Stimulated activated naive CD8-positive, alpha-beta T cell treated with anti-CD3 and anti-CD28 coated beads, Interleukin-15, amount 100 ng/mL, for 72 hours (primary cell): ENCODE measurements around the gene PLEKHA1.

ENCODE experiments used
- ATAC-seq: fragments of 150-1000 bp; cut with Tn5 transposase; 2 replicates; pipeline ENCODE4 v1.10.0; 2021; ENCODE audit warnings: mild to moderate bottlenecking, moderate library complexity
- DNase-seq, 2 donors: peaks; one replicate each; pipeline ENCODE4 v3.0.0; 2021 to 2022
- H3K27ac Mint-ChIP-seq, 2 donors: one replicate each; pipeline ENCODE4 v1.8.0; 2022; ENCODE audit warnings: mild to moderate bottlenecking in 2 of 2, mixed read lengths in 2 of 2, moderate library complexity in 2 of 2
- H3K27me3 Mint-ChIP-seq: one replicate; pipeline ENCODE4 v1.8.0; 2022; ENCODE audit warnings: mixed read lengths
- H3K4me1 Mint-ChIP-seq: one replicate; pipeline ENCODE4 v1.8.0; 2022; ENCODE audit warnings: mild to moderate bottlenecking, mixed read lengths
- H3K4me3 Mint-ChIP-seq, 2 donors: one replicate each; pipeline ENCODE4 v1.8.0; 2022; ENCODE audit warnings: mild to moderate bottlenecking in 2 of 2, mixed read lengths in 2 of 2, moderate library complexity in 1 of 2
- H3K9me3 Mint-ChIP-seq, 2 donors: one replicate each; pipeline ENCODE4 v1.8.0; 2022; ENCODE audit warnings: mixed read lengths in 2 of 2

PLEKHA1 gene

GRCh38 chr10:122386514-122386913 lies 12.0 kb downstream of the PLEKHA1 start:
- Mint-ChIP-seq H3K4me3 (no peak overlapping the region), H3K9me3 (peaks cover 0 to 4% of the 10 kb centered on the region in 2 donors), H3K4me1 (peaks cover 51% of the 10 kb centered on the region), H3K27ac (no peak overlapping the region), H3K27me3 (no peaks in the 10 kb centered on the region)
- no peak for ATAC-seq
- no peak for DNase-seq

- H3K4me1 Mint-ChIP-seq = peaks cover 47% of the 10 kb centered on the region
Observed at GRCh38 chr10:122387572-122387971, 13.1 kb downstream of the PLEKHA1 start.

GRCh38 chr10:122388287-122388997 lies 13.9 kb downstream of the PLEKHA1 start:
- Mint-ChIP-seq H3K4me3 (peak overlapping the region; percentile 54 to 68), H3K9me3 (peaks cover 0 to 4% of the 10 kb centered on the region in 2 donors), H3K27ac (peak overlapping the region; percentile 42 to 83), H3K4me1 (peaks cover 46% of the 10 kb centered on the region), H3K27me3 (no peaks in the 10 kb centered on the region)
- DNase-seq (peak; percentile 30 to 69), ATAC-seq (peak; percentile 95)

More at GRCh38 chr10:122387572-122387971, 13.1 kb downstream of the PLEKHA1 start:
- Mint-ChIP-seq H3K27me3 (no peaks in the 10 kb centered on the region), H3K4me3 (no peak overlapping the region), H3K27ac (no peak overlapping the region), H3K9me3 (peaks cover 0 to 4% of the 10 kb centered on the region in 2 donors)
- DNase-seq = no peak
- no peak for ATAC-seq

- Mint-ChIP-seq H3K4me3 (no peak overlapping the region), H3K9me3 (no peaks in the 10 kb centered on the region), H3K27me3 (no peaks in the 10 kb centered on the region), H3K27ac (peak overlapping the region in 1 of 2 donors; percentile 37), H3K4me1 (peaks cover 40% of the 10 kb centered on the region)
- ATAC-seq (no peak), DNase-seq (no peak)
Observed at GRCh38 chr10:122390271-122390670, 15.8 kb downstream of the PLEKHA1 start.

DNA sequence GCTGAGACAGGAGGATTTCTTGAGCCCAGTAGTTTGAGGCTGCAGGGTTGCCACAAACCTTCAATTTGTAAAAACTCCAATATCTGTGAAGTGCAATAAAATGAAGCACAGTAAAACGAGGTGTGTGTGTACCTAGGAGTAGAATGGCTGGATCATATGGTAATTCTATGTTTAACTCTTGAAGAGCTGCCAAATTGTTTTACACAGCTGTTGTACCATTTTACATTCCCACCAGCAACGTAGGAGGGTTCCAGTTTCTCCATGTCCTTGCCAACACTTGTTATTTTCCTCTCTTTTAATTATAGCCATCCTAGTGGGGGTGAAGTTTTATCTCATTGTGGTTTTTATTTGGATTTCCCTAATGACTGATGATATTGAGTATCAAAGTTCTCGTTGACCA lies 16.2 kb downstream of the PLEKHA1 start:
- DNase-seq = no peak
- H3K27ac Mint-ChIP-seq = peak overlapping the region in 1 of 2 donors; percentile 85
- no peaks in the 10 kb centered on the region for H3K9me3 Mint-ChIP-seq
- no peak for ATAC-seq
- H3K27me3 Mint-ChIP-seq = no peaks in the 10 kb centered on the region
- peaks cover 40% of the 10 kb centered on the region for H3K4me1 Mint-ChIP-seq
- H3K4me3 Mint-ChIP-seq = no peak overlapping the region

DNA sequence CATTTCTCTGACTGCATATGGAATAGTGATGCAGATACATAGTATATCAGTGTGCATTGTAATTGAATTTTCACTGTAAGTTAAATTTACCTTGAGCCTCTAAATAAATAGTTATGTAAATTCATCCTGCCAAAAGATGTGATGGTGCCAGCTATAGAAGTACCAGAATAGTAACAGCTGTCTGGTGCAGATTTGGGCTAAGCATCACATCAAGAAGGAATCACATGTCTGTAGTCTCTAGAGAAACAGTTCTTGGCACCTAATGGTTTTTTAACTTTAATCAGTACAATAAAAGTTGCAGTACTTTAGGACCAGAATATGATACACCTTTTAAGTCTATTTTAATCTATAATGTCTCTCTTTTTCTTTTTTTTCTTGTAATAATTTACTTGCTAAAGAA lies 17.4 kb downstream of the PLEKHA1 start:
- DNase-seq (no peak), ATAC-seq (no peak)
- Mint-ChIP-seq H3K9me3 (no peaks in the 10 kb centered on the region), H3K27ac (no peak overlapping the region), H3K4me1 (peaks cover 35% of the 10 kb centered on the region), H3K4me3 (no peak overlapping the region), H3K27me3 (no peaks in the 10 kb centered on the region)

DNA sequence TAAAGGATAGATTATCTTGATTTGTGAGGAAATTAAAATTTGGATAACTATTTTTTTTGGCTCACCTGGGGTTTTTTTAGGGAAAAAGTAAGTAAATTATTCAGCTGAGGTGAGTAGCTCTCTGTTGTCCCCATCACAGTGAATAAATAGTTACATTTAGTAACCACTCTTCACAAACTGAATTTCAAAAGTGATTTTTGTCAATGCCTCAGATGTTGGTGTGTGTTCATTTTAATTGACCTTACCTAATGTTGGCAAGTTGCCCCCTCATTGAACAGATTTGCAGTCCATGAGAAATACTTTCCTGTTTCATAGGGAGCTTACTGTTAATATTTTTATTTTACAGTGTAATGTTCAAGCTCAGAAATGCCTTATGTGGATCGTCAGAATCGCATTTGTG lies 18.3 kb downstream of the PLEKHA1 start:
- H3K27me3 Mint-ChIP-seq = no peaks in the 10 kb centered on the region
- H3K27ac Mint-ChIP-seq = no peak overlapping the region
- H3K4me3 Mint-ChIP-seq = no peak overlapping the region
- ATAC-seq (no peak), DNase-seq (no peak)
- no peaks in the 10 kb centered on the region for H3K9me3 Mint-ChIP-seq
- peaks cover 33% of the 10 kb centered on the region for H3K4me1 Mint-ChIP-seq

GRCh38 chr10:122393288-122393687 lies 18.8 kb downstream of the PLEKHA1 start:
- no peak for DNase-seq
- Mint-ChIP-seq H3K27me3 (no peaks in the 10 kb centered on the region), H3K27ac (no peak overlapping the region), H3K4me1 (peaks cover 29% of the 10 kb centered on the region), H3K9me3 (no peaks in the 10 kb centered on the region), H3K4me3 (no peak overlapping the region)
- ATAC-seq = no peak

- peaks cover 28% of the 10 kb centered on the region for H3K4me1 Mint-ChIP-seq
- H3K27ac Mint-ChIP-seq = no peak overlapping the region
- no peak for DNase-seq
- H3K4me3 Mint-ChIP-seq = no peak overlapping the region
- no peak for ATAC-seq
- H3K9me3 Mint-ChIP-seq = no peaks in the 10 kb centered on the region
- no peaks in the 10 kb centered on the region for H3K27me3 Mint-ChIP-seq
Observed at GRCh38 chr10:122402548-122403131, 28.1 kb downstream of the PLEKHA1 start.

GRCh38 chr10:122404576-122404975 lies 30.1 kb downstream of the PLEKHA1 start:
- H3K4me1 Mint-ChIP-seq = peaks cover 33% of the 10 kb centered on the region
- ATAC-seq (no peak), DNase-seq (no peak)
- H3K27me3 Mint-ChIP-seq = no peaks in the 10 kb centered on the region
- H3K9me3 Mint-ChIP-seq = no peaks in the 10 kb centered on the region
- no peak overlapping the region for H3K4me3 Mint-ChIP-seq
- no peak overlapping the region for H3K27ac Mint-ChIP-seq

DNA sequence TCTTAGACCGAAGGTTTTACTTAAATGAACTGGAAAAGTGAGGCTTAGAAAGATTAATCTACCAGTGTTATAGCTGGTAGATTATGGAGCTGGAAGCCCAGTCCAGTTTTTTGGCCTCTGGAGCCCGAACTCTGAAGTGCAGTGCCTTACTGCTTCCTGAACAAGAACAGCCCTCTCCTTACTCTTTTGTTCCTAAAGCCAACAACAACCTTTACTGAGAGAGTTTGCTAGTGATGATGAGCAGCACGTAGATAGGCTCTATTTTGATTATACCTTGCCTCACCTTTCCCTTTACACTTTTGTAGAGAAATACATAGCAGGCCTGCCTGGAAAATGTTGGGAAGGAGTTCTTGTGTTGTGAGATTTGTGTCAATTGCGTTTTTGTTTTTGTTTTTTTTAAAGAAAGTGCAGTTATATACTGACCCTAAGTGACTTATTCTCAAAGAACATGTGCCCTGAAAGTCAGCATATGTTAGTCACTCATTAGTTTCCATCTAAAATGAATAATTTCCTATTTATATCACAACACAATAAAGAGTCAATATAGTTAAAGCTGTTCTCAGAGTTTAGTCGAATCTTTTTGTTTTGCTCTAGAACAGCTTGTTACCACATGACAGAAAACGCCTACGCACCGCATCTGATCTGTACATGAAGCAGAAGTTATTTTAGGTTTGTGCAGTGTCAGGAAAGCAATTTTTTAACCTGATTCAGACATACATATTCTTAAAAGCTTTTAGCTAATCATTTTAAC lies 33.0 kb downstream of the PLEKHA1 start:
- no peaks in the 10 kb centered on the region for H3K9me3 Mint-ChIP-seq
- peaks cover 42% of the 10 kb centered on the region for H3K4me1 Mint-ChIP-seq
- no peaks in the 10 kb centered on the region for H3K27me3 Mint-ChIP-seq
- peak; percentile 59 for ATAC-seq
- peak overlapping the region; percentile 14 to 47 for H3K27ac Mint-ChIP-seq
- peak in 1 of 2 donors; percentile 20 for DNase-seq
- H3K4me3 Mint-ChIP-seq = peak overlapping the region in 1 of 2 donors; percentile 51

DNA sequence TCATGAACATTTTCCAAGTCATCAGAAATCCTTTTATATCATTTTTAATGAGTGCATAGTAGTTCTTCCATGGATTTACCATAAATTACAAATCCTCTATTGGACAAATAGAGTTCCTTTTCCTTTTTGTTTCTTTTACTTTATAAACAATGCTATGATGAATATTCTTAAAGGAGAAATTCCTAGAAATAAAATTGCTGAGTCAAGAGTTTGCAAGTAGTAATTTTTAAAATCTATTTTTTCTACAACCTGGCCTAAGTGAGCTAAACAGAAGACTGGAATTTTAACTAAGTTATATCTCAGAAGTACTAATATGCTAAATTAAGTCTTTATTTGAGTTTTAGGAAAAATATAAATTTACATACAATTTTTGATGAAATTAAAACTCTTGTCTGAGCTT lies 38.8 kb downstream of the PLEKHA1 start:
- Mint-ChIP-seq H3K4me1 (peaks cover 50% of the 10 kb centered on the region), H3K4me3 (no peak overlapping the region), H3K27ac (no peak overlapping the region), H3K27me3 (no peaks in the 10 kb centered on the region), H3K9me3 (peaks cover 0 to 5% of the 10 kb centered on the region in 2 donors)
- ATAC-seq (no peak), DNase-seq (no peak)

GRCh38 chr10:122417667-122418066 lies 43.2 kb downstream of the PLEKHA1 start:
- ATAC-seq = no peak
- H3K4me3 Mint-ChIP-seq = no peak overlapping the region
- peak overlapping the region in 1 of 2 donors; percentile 40 for H3K27ac Mint-ChIP-seq
- H3K27me3 Mint-ChIP-seq = no peaks in the 10 kb centered on the region
- no peak for DNase-seq
- peaks cover 0 to 5% of the 10 kb centered on the region in 2 donors for H3K9me3 Mint-ChIP-seq
- H3K4me1 Mint-ChIP-seq = peaks cover 80% of the 10 kb centered on the region

GRCh38 chr10:122419016-122419415 lies 44.5 kb downstream of the PLEKHA1 start:
- Mint-ChIP-seq H3K4me3 (no peak overlapping the region), H3K9me3 (peaks cover 0 to 5% of the 10 kb centered on the region in 2 donors), H3K27me3 (no peaks in the 10 kb centered on the region), H3K27ac (no peak overlapping the region), H3K4me1 (peaks cover 80% of the 10 kb centered on the region)
- no peak for ATAC-seq
- DNase-seq = no peak

- peaks cover 72% of the 10 kb centered on the region for H3K4me1 Mint-ChIP-seq
- DNase-seq = no peak
- ATAC-seq = no peak
- H3K4me3 Mint-ChIP-seq = peak overlapping the region in 1 of 2 donors; percentile 62
- H3K9me3 Mint-ChIP-seq = peaks cover 0 to 5% of the 10 kb centered on the region in 2 donors
- H3K27me3 Mint-ChIP-seq = no peaks in the 10 kb centered on the region
- no peak overlapping the region for H3K27ac Mint-ChIP-seq
Observed at GRCh38 chr10:122419876-122420623, 45.5 kb downstream of the PLEKHA1 start.
